A549 (cell line): ENCODE measurements around the gene SMIM44.

Source experiments
- CEBPB ChIP-seq, 2 experiments: fragments of >200 bp in 1 of 2; sonication (Bioruptor Twin) in 1 of 2; formaldehyde crosslinking in 1 of 2; IDR thresholded peaks; 2 replicates each; pipeline ENCODE4 v1.6.1; 2012 to 2016
- EHF ChIP-seq: fragments of 250-450 bp; sonication (Bioruptor Pico); IDR thresholded peaks from 2 replicates; pipeline ENCODE4 v1.5.0; 2020; ENCODE audit warnings: mild to moderate bottlenecking
- ESRRA ChIP-seq: fragments of 150-350 bp; IDR thresholded peaks from 2 replicates; pipeline ENCODE4 v1.6.1; 2014; ENCODE audit warnings: mild to moderate bottlenecking, low read length, borderline replicate concordance
- GATA3 ChIP-seq: IDR thresholded peaks from 2 replicates; pipeline ENCODE4 v1.6.1; 2012; ENCODE audit warnings: borderline replicate concordance
- JUNB ChIP-seq: fragments of >200 bp; sonication (Bioruptor Twin); formaldehyde crosslinking; IDR thresholded peaks from 2 replicates; pipeline ENCODE4 v1.6.1; 2016
- POLR2A ChIP-seq: IDR thresholded peaks from 2 replicates; pipeline ENCODE4 v1.6.1; 2012; ENCODE audit warnings: mild to moderate bottlenecking, low read length
- USF2 ChIP-seq: fragments of 450-650 bp; IDR thresholded peaks from 2 replicates; pipeline ENCODE4 v1.6.1; 2014; ENCODE audit warnings: antibody characterized with exemption
- TF ChIP-seq, protein P1 (sequence below): fragments of >200 bp; sonication (Bioruptor Twin); formaldehyde crosslinking; IDR thresholded peaks from 2 replicates; pipeline ENCODE4 v1.6.1; 2016

DNA sequence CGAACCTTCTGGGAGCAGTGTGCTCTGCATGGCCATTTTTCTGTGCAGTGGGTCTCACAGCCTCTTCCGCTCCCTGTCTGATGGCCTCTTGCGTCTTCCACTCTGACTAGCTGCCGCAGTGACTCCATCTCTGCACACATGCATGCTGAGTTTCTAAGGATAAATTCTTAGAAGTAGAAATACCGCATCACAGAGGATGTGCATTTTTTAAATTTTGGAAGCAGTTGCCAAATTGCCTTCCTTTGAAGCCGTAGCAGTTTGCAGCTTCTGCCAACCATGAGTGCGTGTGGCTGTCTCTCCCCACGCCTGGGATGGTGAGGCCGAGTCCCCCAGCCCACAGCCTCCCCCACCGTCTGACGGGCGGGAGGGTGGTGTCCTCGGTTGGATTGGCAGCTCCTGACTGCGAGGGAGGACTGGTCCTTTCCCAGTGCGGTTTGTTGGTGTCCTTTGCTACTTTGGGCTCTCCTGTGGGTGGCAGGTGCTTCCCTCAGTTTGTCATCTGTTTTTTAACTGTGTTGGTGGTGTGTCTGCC is 32.7 kb upstream of the SMIM44 start:
- TF ChIP-seq USF2 (no peak), POLR2A (no peak), JUNB (no peak), CEBPB (IDR thresholded peaks at IDR 0.05) (no peak), EHF (no peak), ESRRA (no peak), GATA3 (no peak)
- TF ChIP-seq, protein P1, sequence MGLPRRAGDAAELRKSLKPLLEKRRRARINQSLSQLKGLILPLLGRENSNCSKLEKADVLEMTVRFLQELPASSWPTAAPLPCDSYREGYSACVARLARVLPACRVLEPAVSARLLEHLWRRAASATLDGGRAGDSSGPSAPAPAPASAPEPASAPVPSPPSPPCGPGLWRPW, result no peak
